Measurements from ENCODE around the gene DACH1. TPM values are rescaled to one million over a fixed set of nuclear protein-coding genes. Genes with fewer than 3 reads are reported as not detected.
"Not testable (repeated sequence)": the region's sequence is repeated elsewhere in the genome, so short reads cannot be mapped to it uniquely, and the experiment has no call there.

The DACH1 gene
- total RNA-seq, 1 donor from 2014 or later: 8.5 TPM

GRCh38 chr13:71865874-71866334 is 1.1 kb downstream of the DACH1 start:
- DNase-seq: no peak

DNA sequence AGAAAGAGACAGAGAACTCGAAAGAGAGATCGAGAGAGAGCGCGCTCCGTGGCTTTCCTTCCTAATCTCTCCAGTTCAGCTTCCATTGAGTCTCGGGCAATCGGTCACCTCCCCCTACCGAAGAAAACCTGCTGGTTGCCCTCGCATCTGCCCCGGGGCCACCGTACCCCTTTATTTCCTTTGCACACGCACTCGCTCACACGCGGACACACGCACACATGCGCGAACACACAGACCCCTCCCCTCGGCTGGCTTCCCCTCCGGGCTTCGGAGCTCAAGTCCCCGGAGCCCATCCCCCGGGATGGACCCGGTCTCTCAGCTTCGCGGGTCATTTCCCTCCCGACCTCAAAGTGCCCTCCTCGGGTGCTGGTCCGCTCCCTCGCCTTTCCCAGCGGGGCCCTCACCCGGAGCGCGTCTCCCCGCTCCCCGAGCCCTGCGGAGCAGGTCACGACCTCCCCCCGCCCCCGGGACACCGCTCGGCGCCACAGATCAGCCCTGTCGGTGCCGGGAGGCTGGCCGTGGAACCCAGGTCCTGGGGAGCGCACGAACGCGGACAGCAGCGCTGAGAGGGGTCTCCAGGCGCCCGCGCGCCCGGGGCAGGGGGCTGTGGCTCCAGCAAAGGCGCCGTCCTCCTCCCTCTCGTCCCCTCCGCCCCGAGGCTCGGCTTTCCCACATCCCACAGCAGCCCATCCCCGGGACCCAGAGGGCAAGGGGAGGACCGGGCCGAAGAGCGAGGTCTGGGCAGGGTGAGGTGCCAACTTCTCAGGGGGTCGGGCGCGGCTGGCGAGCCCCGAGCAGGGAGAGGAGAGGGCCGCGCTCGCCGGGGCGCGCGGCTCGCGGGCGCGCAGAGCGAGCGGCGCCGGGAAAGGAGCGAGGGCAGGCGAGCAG is 1.8 kb downstream of the DACH1 start:
- DNase-seq: no peak

GRCh38 chr13:71864094-71864985 is 2.7 kb downstream of the DACH1 start:
- DNase-seq: no peak

DNA sequence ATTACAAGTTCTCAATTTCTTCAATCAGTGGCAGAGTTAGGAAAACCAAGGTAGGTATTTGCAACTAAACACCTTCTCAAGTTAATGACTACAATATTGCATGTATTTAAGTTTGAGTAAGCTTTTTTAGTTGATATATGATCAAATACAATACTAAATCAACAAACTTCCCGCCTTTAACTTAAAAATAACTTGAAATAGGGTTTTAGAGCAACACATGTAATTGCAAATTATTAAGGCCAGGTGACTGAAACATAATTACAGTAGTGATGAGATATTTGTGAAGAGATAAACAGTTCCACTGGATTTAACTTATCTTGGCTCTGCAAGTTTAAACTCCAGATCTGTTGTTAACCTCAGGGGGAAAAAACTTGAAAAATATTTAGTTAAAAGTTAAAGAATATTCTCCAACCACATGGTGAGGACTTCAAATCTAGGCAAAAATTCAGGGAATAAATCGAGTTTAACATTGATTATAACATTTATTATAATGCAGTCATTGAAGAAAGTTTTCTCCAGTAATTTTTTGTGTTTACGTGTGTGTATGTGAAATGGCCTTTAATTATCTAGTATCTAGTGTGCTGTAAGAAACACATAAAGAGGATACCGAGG is 3.6 kb downstream of the DACH1 start:
- no peak for DNase-seq

GRCh38 chr13:71862459-71862943 is 4.5 kb downstream of the DACH1 start:
- no peak for DNase-seq

- no peak for DNase-seq
Observed at GRCh38 chr13:71861769-71862458, 5.1 kb downstream of the DACH1 start.

DNA sequence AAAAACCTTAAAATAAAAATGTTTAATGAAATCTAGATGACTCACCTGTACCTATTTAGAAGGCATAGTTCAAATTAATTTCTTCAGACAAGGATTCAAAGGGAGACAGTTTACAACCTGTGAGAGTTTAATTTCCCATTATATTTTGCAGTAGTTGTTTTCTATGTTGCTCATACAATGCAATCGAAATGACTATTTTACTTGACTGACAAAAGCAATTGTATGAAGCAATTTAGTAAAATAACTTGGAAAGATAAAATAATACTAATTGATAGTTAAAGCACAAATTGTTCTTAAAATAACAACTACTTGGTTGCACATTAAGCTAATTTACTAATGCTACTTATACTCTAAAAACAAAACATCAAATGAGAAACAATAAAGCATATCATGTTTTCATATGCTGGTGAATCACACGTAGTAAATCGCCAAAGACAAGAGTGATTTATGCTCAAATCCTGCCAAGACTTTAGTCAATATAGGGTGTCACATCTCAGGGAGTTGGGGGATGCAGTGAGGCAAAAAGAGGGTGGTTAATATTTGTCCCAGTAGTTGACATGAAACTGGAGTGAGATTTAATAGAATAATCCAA is 6.4 kb downstream of the DACH1 start:
- DNase-seq: no peak

GRCh38 chr13:71858647-71859046 is 8.4 kb downstream of the DACH1 start:
- DNase-seq: no peak

- no peak for DNase-seq
Observed at GRCh38 chr13:71856548-71857043, 10.4 kb downstream of the DACH1 start.

DNA sequence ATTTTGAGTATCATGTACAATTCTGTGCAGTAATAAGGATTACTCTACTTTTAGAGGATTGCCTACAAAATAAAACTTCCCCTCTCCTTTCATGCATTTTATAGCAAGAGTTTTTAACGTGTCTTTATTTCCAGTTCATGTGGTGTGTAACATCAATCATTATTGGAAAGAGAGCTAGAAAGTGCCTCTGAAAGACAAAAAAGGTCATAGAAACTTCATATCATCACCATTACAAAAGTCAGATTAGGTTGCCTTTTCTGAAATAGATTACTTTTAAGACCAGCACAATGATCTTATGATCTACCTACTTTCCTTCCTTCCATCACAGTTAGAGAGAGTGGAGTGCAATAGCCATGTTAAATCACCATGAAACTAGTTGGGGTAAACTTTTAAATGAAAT is 12.6 kb downstream of the DACH1 start:
- DNase-seq: no peak

GRCh38 chr13:71853725-71854124 is 13.3 kb downstream of the DACH1 start:
- no peak for DNase-seq

DNA sequence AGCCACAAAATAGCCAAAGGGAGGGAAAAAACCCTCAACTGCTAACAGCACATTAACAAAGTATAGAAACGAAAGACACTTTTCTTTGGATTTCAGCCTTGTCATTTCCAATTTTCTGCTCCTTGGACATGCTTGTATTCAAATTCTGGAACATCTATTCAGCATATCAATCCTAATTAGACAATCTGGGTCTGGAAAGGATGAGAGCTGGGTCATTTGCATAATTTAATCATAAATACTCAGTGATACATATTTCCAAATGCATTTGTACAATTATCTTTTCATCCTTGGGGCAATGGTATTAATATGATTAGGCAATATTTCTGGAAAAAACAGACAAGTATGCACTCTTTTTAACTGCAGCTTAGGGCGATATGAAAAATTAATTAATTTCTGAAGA is 14.3 kb downstream of the DACH1 start:
- DNase-seq: no peak

DNA sequence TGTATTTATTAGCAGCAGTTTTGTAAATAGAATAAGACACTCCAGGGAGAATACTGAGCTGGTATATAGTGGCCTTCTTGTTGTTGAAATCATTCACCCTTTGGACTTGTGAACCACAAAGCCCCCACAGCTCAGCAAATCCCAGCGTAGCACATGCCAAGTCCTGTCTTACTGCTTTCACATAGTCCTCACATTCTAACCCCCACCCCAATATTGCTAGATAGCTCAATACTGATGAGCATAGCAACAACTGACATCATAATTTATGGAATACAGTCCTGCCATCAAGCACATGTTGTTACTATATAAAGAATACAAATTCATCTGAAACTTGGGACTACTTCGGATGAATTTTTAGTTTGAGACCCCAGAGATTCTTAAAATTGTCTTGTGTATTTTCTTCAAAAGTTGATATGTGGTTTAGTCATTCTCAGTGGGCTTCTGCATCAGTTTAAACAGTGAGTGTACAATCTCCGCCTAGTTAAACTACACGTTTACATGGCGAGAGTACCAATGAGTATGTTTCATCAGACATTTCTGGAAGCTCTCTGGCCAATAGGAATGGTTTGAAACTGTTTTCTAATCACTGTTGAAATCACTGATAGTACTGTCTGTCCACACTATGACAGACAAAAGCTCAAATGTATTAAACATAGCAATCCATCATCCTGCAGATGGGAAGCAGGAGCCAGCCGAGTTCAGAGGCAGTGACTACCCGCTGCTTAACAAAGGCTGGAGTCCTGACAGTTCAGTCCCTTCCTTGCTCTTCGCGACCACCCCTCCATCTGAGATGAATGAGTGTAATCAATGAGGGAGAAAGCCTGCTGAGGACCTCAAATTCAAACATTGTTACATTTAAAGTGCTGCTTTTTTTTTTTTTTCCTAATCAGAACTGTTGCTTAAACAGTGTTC is 15.2 kb downstream of the DACH1 start:
- no peak for DNase-seq

DNA sequence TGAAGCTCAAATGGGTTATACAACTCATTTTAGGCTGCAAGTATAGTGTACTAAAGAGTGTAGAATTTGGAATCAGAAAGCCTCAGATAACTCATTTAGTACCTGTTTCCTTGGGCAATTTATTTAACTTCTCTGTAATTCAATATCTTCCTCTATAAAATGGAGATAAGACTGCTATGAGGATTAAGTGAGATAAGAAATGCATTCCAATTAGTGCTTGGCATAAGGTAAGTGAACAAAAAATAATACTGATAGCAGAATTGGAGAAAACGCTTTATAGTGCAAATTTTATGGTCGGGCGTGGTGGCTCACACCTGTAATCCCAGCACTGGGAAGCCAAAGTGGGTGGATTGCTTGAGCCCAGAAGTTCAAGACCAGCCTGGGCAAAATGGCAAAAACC is 25.0 kb downstream of the DACH1 start:
- DNase-seq: no peak

DNA sequence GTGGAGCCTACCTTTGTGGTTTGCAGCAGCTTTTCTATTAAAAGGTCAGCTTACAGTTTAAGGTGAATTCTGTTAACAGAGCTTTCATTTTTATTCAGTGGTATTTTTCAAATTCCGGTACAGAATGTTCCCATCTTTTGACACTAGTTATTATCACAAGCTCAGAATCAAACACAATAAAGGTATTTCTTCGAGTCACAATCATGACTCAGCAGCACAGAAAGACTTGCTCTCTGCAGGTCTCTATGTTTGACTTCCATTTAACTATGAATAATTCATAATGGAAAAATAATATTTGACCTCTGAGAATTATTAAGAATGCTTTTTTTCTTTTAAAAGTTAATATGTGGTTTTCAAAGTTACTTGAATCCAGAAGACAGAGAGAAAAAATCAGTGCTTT is 28.2 kb downstream of the DACH1 start:
- no peak for DNase-seq

- not testable (repeated sequence) for DNase-seq
Observed at GRCh38 chr13:71837582-71837981, 29.4 kb downstream of the DACH1 start.

DNA sequence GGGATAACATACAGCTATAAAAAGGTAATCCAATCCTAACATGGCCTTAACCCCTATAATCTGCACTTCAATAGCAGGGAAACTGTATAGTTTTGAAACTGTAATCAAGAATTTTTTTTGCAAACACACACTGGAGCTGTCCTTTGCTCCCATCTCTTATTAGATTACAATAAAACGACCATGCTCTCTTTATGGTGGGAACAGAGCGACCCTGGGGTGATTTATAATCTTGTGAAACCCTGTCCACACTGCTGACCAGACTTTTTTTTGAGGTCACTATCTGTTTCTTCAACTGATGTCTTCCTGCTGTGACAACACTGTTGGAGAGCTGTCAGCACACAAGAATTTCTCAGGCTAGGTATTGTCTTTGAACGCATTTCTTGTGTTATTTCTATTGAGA is 35.3 kb downstream of the DACH1 start:
- DNase-seq: no peak

- DNase-seq: no peak
Observed at GRCh38 chr13:71830736-71831135, 36.3 kb downstream of the DACH1 start.

- no peak for DNase-seq
Observed at GRCh38 chr13:71830323-71830722, 36.7 kb downstream of the DACH1 start.

DNA sequence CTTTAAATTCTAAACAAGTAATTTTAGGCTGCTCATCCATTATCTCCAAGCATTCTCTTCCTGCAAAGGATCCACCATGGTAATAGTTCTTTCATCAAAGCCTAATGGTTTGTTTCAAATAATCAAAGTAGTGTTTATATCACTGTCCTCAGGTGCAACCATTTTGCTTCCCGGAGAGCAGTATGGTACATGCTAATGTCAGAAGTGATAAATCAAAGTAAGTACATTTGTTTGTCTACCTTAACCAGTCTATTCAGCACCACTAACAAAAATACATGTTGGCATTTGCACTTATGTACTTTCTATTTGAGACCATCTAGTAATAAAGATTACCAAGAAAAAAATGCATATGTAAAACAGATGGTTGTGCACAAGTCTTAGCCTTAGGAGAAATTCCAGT is 37.5 kb downstream of the DACH1 start:
- no peak for DNase-seq
